ENCODE results near the gene CHST11. TPM values are rescaled to one million over a fixed set of nuclear protein-coding genes. Genes with fewer than 3 reads are reported as not detected.

Gene CHST11
- total and polyA plus RNA-seq, 2 donors: 4.7 to 10.0 TPM

- DNase-seq (ENCODE audit: extremely low spot score): no peak
- no peaks in the 10 kb centered on the region for H3K36me3 ChIP-seq (ENCODE audit: insufficient read depth)
- no peak overlapping the region for H3K4me3 ChIP-seq (ENCODE audit: low read depth, low read length)
- 96% methylated on average over 3 of the region's 3 CpGs for WGBS
- no peaks in the 10 kb centered on the region for H3K4me1 ChIP-seq (ENCODE audit: insufficient read depth)
- no peak overlapping the region for H3K27ac ChIP-seq (ENCODE audit: low read depth)
Measured at GRCh38 chr12:104701756-104702155, 245.0 kb downstream of the CHST11 start.

GRCh38 chr12:104702565-104703139 is 245.9 kb downstream of the CHST11 start:
- Histone ChIP-seq H3K4me1 (ENCODE audit: insufficient read depth) (no peaks in the 10 kb centered on the region), H3K36me3 (ENCODE audit: insufficient read depth) (no peaks in the 10 kb centered on the region), H3K27ac (ENCODE audit: low read depth) (no peak overlapping the region), H3K4me3 (ENCODE audit: low read depth, low read length) (no peak overlapping the region)
- no peak for DNase-seq (ENCODE audit: extremely low spot score)
- 77% methylated on average over 21 of the region's 21 CpGs for WGBS

GRCh38 chr12:104703372-104703771 is 246.6 kb downstream of the CHST11 start:
- H3K4me3 ChIP-seq (ENCODE audit: low read depth, low read length): no peak overlapping the region
- no peak overlapping the region for H3K27ac ChIP-seq (ENCODE audit: low read depth)
- WGBS: 98% methylated on average over 8 of the region's 8 CpGs
- DNase-seq (ENCODE audit: extremely low spot score): no peak
- no peaks in the 10 kb centered on the region for H3K36me3 ChIP-seq (ENCODE audit: insufficient read depth)
- H3K4me1 ChIP-seq (ENCODE audit: insufficient read depth): no peaks in the 10 kb centered on the region

DNA sequence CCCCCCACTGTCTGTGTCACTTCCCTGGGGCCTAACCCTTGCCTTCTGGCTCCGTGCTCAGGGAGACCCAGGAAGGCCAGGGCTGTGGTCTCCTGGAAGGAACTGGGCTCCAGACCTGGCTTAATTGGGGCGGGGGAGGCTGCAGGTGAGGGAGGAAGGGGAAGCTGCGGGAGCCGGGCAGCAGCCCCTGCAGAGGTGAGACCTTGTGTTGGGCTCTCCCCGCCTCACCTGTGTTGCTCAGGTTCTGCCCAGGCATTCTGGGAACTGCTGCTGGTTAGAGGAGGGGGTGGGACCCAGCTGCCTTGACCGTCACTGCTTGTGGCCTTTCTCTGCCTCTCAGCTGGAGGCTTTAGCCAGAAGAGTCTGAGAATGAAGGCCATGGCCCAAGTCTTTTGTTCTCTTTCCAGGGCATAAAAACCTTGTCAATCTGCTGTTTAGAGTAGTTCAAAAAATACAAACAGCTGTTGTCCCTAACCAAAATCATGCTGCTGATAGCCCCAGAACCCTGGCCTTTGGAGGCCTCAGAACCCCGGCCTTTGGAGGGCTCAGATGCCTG is 247.6 kb downstream of the CHST11 start:
- H3K4me1 ChIP-seq (ENCODE audit: insufficient read depth): no peaks in the 10 kb centered on the region

GRCh38 chr12:104707194-104707593 is 250.4 kb downstream of the CHST11 start:
- 58% methylated on average over 5 of the region's 5 CpGs for WGBS
- DNase-seq (ENCODE audit: extremely low spot score): no peak
- Histone ChIP-seq H3K4me3 (ENCODE audit: low read depth, low read length) (no peak overlapping the region), H3K4me1 (ENCODE audit: insufficient read depth) (no peaks in the 10 kb centered on the region), H3K36me3 (ENCODE audit: insufficient read depth) (no peaks in the 10 kb centered on the region), H3K27ac (ENCODE audit: low read depth) (no peak overlapping the region)

More for the DNA sequence above, 247.6 kb downstream of the CHST11 start:
- Histone ChIP-seq H3K36me3 (ENCODE audit: insufficient read depth) (no peaks in the 10 kb centered on the region), H3K4me3 (ENCODE audit: low read depth, low read length) (no peak overlapping the region), H3K27ac (ENCODE audit: low read depth) (no peak overlapping the region)
- WGBS: 97% methylated on average over 7 of the region's 7 CpGs
- DNase-seq (ENCODE audit: extremely low spot score): no peak

GRCh38 chr12:104707794-104708558 is 251.2 kb downstream of the CHST11 start:
- no peaks in the 10 kb centered on the region for H3K4me1 ChIP-seq (ENCODE audit: insufficient read depth)
- H3K36me3 ChIP-seq (ENCODE audit: insufficient read depth): no peaks in the 10 kb centered on the region
- H3K4me3 ChIP-seq (ENCODE audit: low read depth, low read length): no peak overlapping the region
- DNase-seq (ENCODE audit: extremely low spot score): no peak
- WGBS: 94% methylated on average over 9 of the region's 9 CpGs
- H3K27ac ChIP-seq (ENCODE audit: low read depth): no peak overlapping the region

- H3K4me3 ChIP-seq (ENCODE audit: low read depth, low read length): no peak overlapping the region
- H3K27ac ChIP-seq (ENCODE audit: low read depth): no peak overlapping the region
- WGBS: 95% methylated on average over 7 of the region's 7 CpGs
- H3K36me3 ChIP-seq (ENCODE audit: insufficient read depth): no peaks in the 10 kb centered on the region
- no peaks in the 10 kb centered on the region for H3K4me1 ChIP-seq (ENCODE audit: insufficient read depth)
- no peak for DNase-seq (ENCODE audit: extremely low spot score)
Measured at GRCh38 chr12:104708891-104709290, 252.1 kb downstream of the CHST11 start.

- 89% methylated on average over 9 of the region's 9 CpGs for WGBS
- Histone ChIP-seq H3K27ac (ENCODE audit: low read depth) (no peak overlapping the region), H3K4me3 (ENCODE audit: low read depth, low read length) (no peak overlapping the region), H3K4me1 (ENCODE audit: insufficient read depth) (no peaks in the 10 kb centered on the region), H3K36me3 (ENCODE audit: insufficient read depth) (no peaks in the 10 kb centered on the region)
- no peak for DNase-seq (ENCODE audit: extremely low spot score)
Measured at GRCh38 chr12:104709692-104710435, 253.1 kb downstream of the CHST11 start.

DNA sequence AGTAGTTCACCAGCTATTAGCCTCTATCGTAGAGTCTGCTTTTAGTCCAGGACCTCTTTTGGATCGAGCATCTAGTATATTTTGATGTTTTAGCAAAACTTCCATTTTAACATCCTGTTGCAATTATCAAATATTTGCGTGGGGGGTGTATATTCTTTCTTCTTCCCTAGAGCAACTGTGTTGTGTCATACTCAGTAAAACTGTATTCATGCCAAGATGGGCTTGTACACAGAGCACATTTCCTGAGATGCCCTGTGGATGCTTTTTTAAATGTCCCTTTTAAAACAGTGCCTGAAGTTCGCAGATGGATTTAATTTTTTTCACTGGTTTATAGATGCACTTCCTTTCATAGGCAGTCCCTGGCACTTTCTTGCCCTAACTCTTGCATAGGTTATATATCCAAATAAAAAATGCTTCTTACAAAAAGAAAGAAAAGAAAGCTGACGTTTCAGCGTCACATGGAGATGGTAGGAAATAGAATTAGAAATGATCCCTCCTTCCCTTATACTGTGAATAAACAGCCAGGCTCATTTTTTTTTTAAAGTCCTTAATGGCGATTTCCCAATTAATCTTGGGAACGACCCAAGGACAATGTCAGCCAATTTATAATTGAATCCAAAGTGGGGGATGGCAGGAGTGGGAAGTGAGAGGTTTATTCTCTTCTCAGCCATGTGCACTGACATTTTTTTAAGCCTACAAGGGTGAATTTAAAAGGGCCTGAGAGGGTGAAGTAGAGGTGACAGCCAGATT is 254.4 kb downstream of the CHST11 start:
- Histone ChIP-seq H3K27ac (ENCODE audit: low read depth) (no peak overlapping the region), H3K36me3 (ENCODE audit: insufficient read depth) (no peaks in the 10 kb centered on the region), H3K4me3 (ENCODE audit: low read depth, low read length) (no peak overlapping the region), H3K4me1 (ENCODE audit: insufficient read depth) (no peaks in the 10 kb centered on the region)
- no peak for DNase-seq (ENCODE audit: extremely low spot score)
- WGBS: 32% methylated on average over 8 of the region's 8 CpGs

- no peak overlapping the region for H3K27ac ChIP-seq (ENCODE audit: low read depth)
Measured at GRCh38 chr12:104712477-104712876, 255.7 kb downstream of the CHST11 start.

GRCh38 chr12:104712968-104713367 is 256.2 kb downstream of the CHST11 start:
- Histone ChIP-seq H3K4me1 (ENCODE audit: insufficient read depth) (no peaks in the 10 kb centered on the region), H3K4me3 (ENCODE audit: low read depth, low read length) (no peak overlapping the region), H3K27ac (ENCODE audit: low read depth) (no peak overlapping the region), H3K36me3 (ENCODE audit: insufficient read depth) (no peaks in the 10 kb centered on the region)
- 89% methylated on average over 5 of the region's 5 CpGs for WGBS
- DNase-seq (ENCODE audit: extremely low spot score): no peak

More at GRCh38 chr12:104712477-104712876, 255.7 kb downstream of the CHST11 start:
- no peak overlapping the region for H3K4me3 ChIP-seq (ENCODE audit: low read depth, low read length)
- 85% methylated on average over 6 of the region's 6 CpGs for WGBS
- H3K36me3 ChIP-seq (ENCODE audit: insufficient read depth): no peaks in the 10 kb centered on the region
- H3K4me1 ChIP-seq (ENCODE audit: insufficient read depth): no peaks in the 10 kb centered on the region
- DNase-seq (ENCODE audit: extremely low spot score): no peak

DNA sequence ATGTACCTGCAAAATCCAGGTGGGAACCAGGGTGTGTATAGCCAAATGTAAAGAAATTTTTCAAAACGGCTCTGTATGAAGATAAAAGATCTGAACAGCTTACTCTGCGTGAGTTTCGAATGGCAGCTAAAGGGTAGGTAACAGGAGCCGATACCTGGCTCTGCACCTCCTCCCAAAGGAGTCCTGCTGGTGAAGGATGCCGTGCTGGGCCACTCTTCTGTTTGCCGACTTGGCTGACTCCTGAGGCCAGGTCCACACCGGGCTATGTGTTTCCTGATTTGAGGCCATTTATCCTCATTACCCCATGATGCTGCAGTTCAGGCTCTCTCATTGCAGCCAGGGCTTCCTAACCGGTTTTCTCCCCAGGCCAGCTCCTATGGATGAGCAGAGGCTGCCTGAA is 256.7 kb downstream of the CHST11 start:
- DNase-seq (ENCODE audit: extremely low spot score): no peak
- no peak overlapping the region for H3K27ac ChIP-seq (ENCODE audit: low read depth)
- WGBS: 79% methylated on average over 8 of the region's 8 CpGs
- no peaks in the 10 kb centered on the region for H3K4me1 ChIP-seq (ENCODE audit: insufficient read depth)
- H3K36me3 ChIP-seq (ENCODE audit: insufficient read depth): no peaks in the 10 kb centered on the region
- H3K4me3 ChIP-seq (ENCODE audit: low read depth, low read length): no peak overlapping the region

- Histone ChIP-seq H3K36me3 (ENCODE audit: insufficient read depth) (no peaks in the 10 kb centered on the region), H3K27ac (ENCODE audit: low read depth) (no peak overlapping the region), H3K4me3 (ENCODE audit: low read depth, low read length) (no peak overlapping the region), H3K4me1 (ENCODE audit: insufficient read depth) (no peaks in the 10 kb centered on the region)
- WGBS: 95% methylated on average over 6 of the region's 6 CpGs
- no peak for DNase-seq (ENCODE audit: extremely low spot score)
Measured at GRCh38 chr12:104714369-104714768, 257.6 kb downstream of the CHST11 start.
